AG04449 (cell line): Measurements from ENCODE around the gene TEKTIP1.

ENCODE experiments used
- CTCF ChIA-PET: fragments of 350-600 bp; formaldehyde crosslinking; extraction: SDS; loops from one replicate; lab custom pipeline; 2021; ENCODE audit warnings: antibody characterized with exemption; lab: Yijun Ruan, JAX
- POLR2A ChIA-PET: fragments of 400-600, 350-600 bp; formaldehyde crosslinking; extraction: SDS; loops from one replicate; lab custom pipeline; 2020; ENCODE audit warnings: antibody characterized with exemption, inconsistent platforms; lab: Yijun Ruan, JAX
- DNase-seq: peaks from one replicate; pipeline ENCODE4 v3.0.0-alpha.2; 2010; ENCODE audit warnings: low read depth, low spot score
- H3K4me3 ChIP-seq: 2 replicates; pipeline ENCODE4 v1.5.1; 2011; ENCODE audit warnings: low read depth, mild to moderate bottlenecking, control low read depth, low read length
- CTCF ChIP-seq: IDR thresholded peaks from one replicate; pipeline ENCODE4 v1.5.1; 2011; ENCODE audit warnings: mild to moderate bottlenecking, moderate library complexity, low read length, control low read depth, inconsistent platforms; ENCODE audit not compliant: insufficient read depth; ENCODE audit errors: missing control alignments

Gene TEKTIP1

GRCh38 chr19:3538258-3538929, 580 bp upstream of the TEKTIP1 start:
- no peak for TF ChIP-seq CTCF
- CTCF ChIA-PET = interaction anchor here (1.7 kb wide), 1 partner anchor 80 kb away, joined by 3 read pairs; no protein-coding TSS in a partner anchor
- POLR2A ChIA-PET = no interaction called here
- no peak overlapping the region for H3K4me3 ChIP-seq
- no peak for DNase-seq

- TF ChIP-seq CTCF = no peak
- ChIA-PET CTCF (no interaction called here), POLR2A (no interaction called here)
- no peak for DNase-seq
- no peak overlapping the region for H3K4me3 ChIP-seq
Measured at GRCh38 chr19:3539756-3540118, 763 bp downstream of the TEKTIP1 start.

GRCh38 chr19:3543150-3544057, 4.4 kb downstream of the TEKTIP1 start:
- H3K4me3 ChIP-seq = no peak overlapping the region
- CTCF ChIA-PET = interaction anchor here (1.2 to 3.8 kb wide), 4 partner anchors 16 to 76 kb away, joined by 3 to 54 read pairs (median 12); no protein-coding TSS in a partner anchor
- TF ChIP-seq CTCF = no peak
- POLR2A ChIA-PET = no interaction called here
- no peak for DNase-seq

GRCh38 chr19:3544058-3544376, 5.0 kb downstream of the TEKTIP1 start:
- POLR2A ChIA-PET = no interaction called here
- CTCF ChIA-PET = interaction anchor here (1.2 to 3.8 kb wide), 6 partner anchors 12 to 75 kb away, joined by 3 to 66 read pairs (median 16); partner anchors contain the start of gene MFSD12
- H3K4me3 ChIP-seq = no peak overlapping the region
- DNase-seq = no peak
- TF ChIP-seq CTCF = no peak

GRCh38 chr19:3544742-3545668, 6.0 kb downstream of the TEKTIP1 start:
- no peak overlapping the region for H3K4me3 ChIP-seq
- TF ChIP-seq CTCF = peak; percentile 97
- ChIA-PET POLR2A (interaction anchor here (0.8 kb wide), 1 partner anchor 11 kb away, joined by 3 read pairs; no protein-coding TSS in a partner anchor), CTCF (interaction anchor here (0.7 to 3.8 kb wide), 27 partner anchors 8 to 659 kb away, joined by 3 to 66 read pairs (median 4); partner anchors contain the start of gene MFSD12)
- DNase-seq = no peak
